Testis (tissue), 2 donors: ENCODE data around the gene FARP1.

ENCODE experiments used
- CTCF ChIP-seq, 3 experiments: fragments of 450-650 bp in 2 of 3; fragments of 200-600 bp in 1 of 3; sonication (generic) in 1 of 3; IDR thresholded peaks; one replicate each; pipeline ENCODE4 v1.5.1; 2016 to 2019; ENCODE audit warnings: antibody characterized with exemption in 3 of 3, mild to moderate bottlenecking in 2 of 3, moderate library complexity in 1 of 3
- POLR2A ChIP-seq: fragments of 450-650 bp; IDR thresholded peaks from one replicate; pipeline ENCODE4 v1.6.1; 2017; ENCODE audit warnings: antibody characterized with exemption, mild to moderate bottlenecking, moderate library complexity

GRCh38 chr13:98405690-98406344 lies 262.9 kb downstream of the FARP1 start:
- TF ChIP-seq POLR2A (no peak), CTCF (IDR thresholded peaks at IDR 0.05) (no peak)
